Small intestine (tissue), 7 donors: ENCODE measurements around the gene SPTBN4. TPM values are rescaled to one million over a fixed set of nuclear protein-coding genes. Genes with fewer than 3 reads are reported as not detected.
A peak's percentile ranks its signal among the peaks of the same experiment; 100 is the strongest.
"Not testable (repeated sequence)": the region's sequence is repeated elsewhere in the genome, so short reads cannot be mapped to it uniquely, and the experiment has no call there.

Source experiments
- DNase-seq, 2 donors: peaks; one replicate each; pipeline versions ENCODE4 v3.0.0 to v3.0.0-alpha.2; 2013
- FAIRE-seq: peaks from 2 replicates; lab custom pipeline; 2012; peaks lifted over from hg19 to GRCh38; lab: Jason Lieb, UNC
- H3K27ac ChIP-seq, 3 donors: one replicate each; pipeline ENCODE4 v1.5.1; 2013; ENCODE audit warnings: low read length in 2 of 3, mild to moderate bottlenecking in 2 of 3, control low read depth in 1 of 3, inconsistent platforms in 1 of 3, low read depth in 1 of 3, moderate library complexity in 1 of 3
- H3K27me3 ChIP-seq, 3 donors: one replicate each; pipeline ENCODE4 v1.6.1; 2013; ENCODE audit warnings: low read length in 3 of 3, inconsistent platforms in 1 of 3; ENCODE audit not compliant: control insufficient read depth in 3 of 3, insufficient read depth in 3 of 3
- H3K36me3 ChIP-seq, 3 donors: one replicate each; pipeline ENCODE4 v1.6.1; 2013; ENCODE audit warnings: low read length in 3 of 3, inconsistent platforms in 1 of 3, low read depth in 1 of 3, mild to moderate bottlenecking in 1 of 3, moderate library complexity in 1 of 3; ENCODE audit not compliant: control insufficient read depth in 3 of 3, insufficient read depth in 2 of 3
- H3K4me1 ChIP-seq, 3 donors: one replicate each; pipeline ENCODE4 v1.6.1; 2013; ENCODE audit warnings: low read length in 2 of 3, inconsistent platforms in 1 of 3, low read depth in 1 of 3, mild to moderate bottlenecking in 1 of 3, moderate library complexity in 1 of 3; ENCODE audit not compliant: control insufficient read depth in 3 of 3, insufficient read depth in 2 of 3
- H3K4me3 ChIP-seq, 3 donors: one replicate each; pipeline ENCODE4 v1.5.1; 2013; ENCODE audit warnings: low read length in 3 of 3, control low read depth in 1 of 3, inconsistent platforms in 1 of 3, low read depth in 1 of 3, mild to moderate bottlenecking in 1 of 3, moderate library complexity in 1 of 3
- H3K9me3 ChIP-seq, 2 donors: one replicate each; pipeline ENCODE4 v1.6.1; 2013; ENCODE audit warnings: low read depth in 1 of 2, low read length in 1 of 2; ENCODE audit not compliant: control insufficient read depth in 2 of 2, insufficient read depth in 1 of 2
- WGBS, 3 donors: extraction: QIAGEN DNeasy Blood & Tissue Kit; methylation state at CpG; one replicate each; pipeline ENCODE4 v1.1.7; 2013; 5-methylcytosine and 5-hydroxymethylcytosine counted together
- polyA plus RNA-seq, 4 donors: library from polyadenylated mRNA; stranded (reverse) in 3 of 4; unstranded in 1 of 4; fragments of 200-250 nt in 3 of 4; fragments of 120-200 nt in 1 of 4; gene quantifications; one replicate each; pipeline versions ENCODE4 v1.2.1 to v1.2.3, GENCODE V29; 2013
- donor health status: healthy with polysubstance abuse.
- donor health status: control.
- donor health status: control.
- donor health status: Bipolar disorder and iron deficiency.
- donor health status: healthy.

Gene SPTBN4
- polyA plus RNA-seq, 4 donors, result 1.1 to 2.0 (median 1.8) TPM; not detected in 1

DNA sequence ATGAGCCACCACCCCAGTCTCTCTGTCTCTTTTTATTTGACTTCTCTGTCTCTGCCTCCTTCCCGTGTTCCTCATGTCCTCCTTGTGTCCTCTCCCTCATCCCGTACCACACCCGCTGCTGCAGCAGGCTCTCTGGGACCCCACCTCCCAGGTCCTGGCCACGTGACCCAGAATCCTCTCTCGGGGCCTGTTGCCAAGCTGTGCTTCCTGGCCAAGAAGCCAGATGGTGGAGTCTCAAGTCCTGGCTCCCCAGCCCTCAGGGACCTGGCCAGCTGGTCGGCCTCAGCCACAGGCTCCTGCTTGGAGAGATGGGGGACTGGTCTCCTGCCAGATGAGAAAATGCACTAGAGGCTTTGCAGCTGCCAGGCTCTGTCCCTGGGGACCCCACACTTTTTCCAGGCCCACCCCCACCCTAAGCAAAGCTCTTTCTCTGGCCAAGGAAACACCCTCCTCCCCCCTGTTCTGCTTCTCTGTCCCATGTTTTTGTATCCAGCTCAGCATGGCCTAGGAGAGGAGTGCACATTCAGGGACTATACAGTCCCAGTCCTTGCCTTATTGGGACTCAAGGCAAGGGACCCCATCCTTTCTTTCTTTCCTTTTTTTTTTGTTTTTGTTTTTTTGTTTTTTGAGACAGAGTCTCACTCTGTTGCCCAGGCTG is 75.5 kb downstream of the SPTBN4 start:
- peak in 1 of 2 donors; percentile 47 for DNase-seq

DNA sequence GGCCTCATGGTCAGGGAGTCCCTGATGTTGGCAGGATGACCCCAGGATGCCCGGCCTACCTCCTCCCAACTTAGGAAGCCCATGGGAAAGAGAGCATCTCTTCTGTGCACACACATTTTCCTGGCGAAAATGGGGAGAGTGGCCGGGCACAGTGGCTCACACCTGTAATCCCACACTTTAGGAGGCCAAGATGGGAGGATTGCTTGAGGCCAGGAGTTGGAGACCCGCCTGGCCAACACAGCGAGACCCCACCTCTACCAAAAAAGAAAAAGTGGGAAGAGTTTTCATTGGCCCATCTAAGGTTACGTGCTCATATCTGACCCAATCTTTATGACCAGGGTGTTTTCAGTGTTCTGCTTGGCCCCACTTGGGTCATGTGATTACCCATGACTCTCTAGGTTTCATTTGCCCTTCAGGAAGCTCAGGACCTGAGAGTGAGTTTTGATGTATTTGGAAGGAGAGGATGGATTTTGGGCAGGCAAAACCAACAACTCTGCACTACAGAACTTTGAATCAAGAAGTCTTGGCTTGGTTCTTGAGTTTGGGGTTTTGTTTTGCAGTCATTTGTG is 76.3 kb downstream of the SPTBN4 start:
- H3K4me1 ChIP-seq, result no peaks in the 10 kb centered on the region
- WGBS, 3 donors, result 83 to 90% (median 88%) methylated on average over 6 of the region's 6 CpGs
- peaks cover 0 to 7% of the 10 kb centered on the region in 2 donors for H3K9me3 ChIP-seq
- DNase-seq, result no peak
- no peak overlapping the region for H3K27ac ChIP-seq
- peaks cover 0 to 3% (median 3%) of the 10 kb centered on the region in 3 donors for H3K27me3 ChIP-seq
- no peak overlapping the region for H3K4me3 ChIP-seq
- FAIRE-seq, result no peak
- no peaks in the 10 kb centered on the region for H3K36me3 ChIP-seq

More for the DNA sequence above, 75.5 kb downstream of the SPTBN4 start:
- Histone ChIP-seq H3K4me3 (no peak overlapping the region), H3K9me3 (peaks cover 0 to 7% of the 10 kb centered on the region in 2 donors), H3K27ac (no peak overlapping the region), H3K27me3 (peaks cover 0 to 4% (median 3%) of the 10 kb centered on the region in 3 donors), H3K36me3 (no peaks in the 10 kb centered on the region), H3K4me1 (no peaks in the 10 kb centered on the region)
- FAIRE-seq, result no peak
- 22 to 40% (median 37%) methylated on average over 6 of the region's 6 CpGs for WGBS, 3 donors

GRCh38 chr19:40546153-40546841 is 79.5 kb downstream of the SPTBN4 start:
- not testable (repeated sequence) for FAIRE-seq, H3K4me1 ChIP-seq, DNase-seq, H3K4me3 ChIP-seq, H3K27ac ChIP-seq, H3K9me3 ChIP-seq, H3K36me3 ChIP-seq
- peaks cover 0 to 13% (median 3%) of the 10 kb centered on the region in 3 donors for H3K27me3 ChIP-seq
- WGBS, 3 donors, result 82 to 88% (median 83%) methylated on average over 3 of the region's 3 CpGs

GRCh38 chr19:40547190-40547589 is 80.4 kb downstream of the SPTBN4 start:
- H3K9me3 ChIP-seq, H3K36me3 ChIP-seq, H3K4me3 ChIP-seq, H3K27ac ChIP-seq, FAIRE-seq, DNase-seq, H3K4me1 ChIP-seq: not testable (repeated sequence)
- H3K27me3 ChIP-seq, result peaks cover 0 to 13% (median 3%) of the 10 kb centered on the region in 3 donors
- WGBS, 3 donors, result 81 to 90% (median 88%) methylated on average over 4 of the region's 4 CpGs

- H3K9me3 ChIP-seq, result peaks cover 0 to 7% of the 10 kb centered on the region in 2 donors
- H3K4me1 ChIP-seq, result peaks cover 0 to 4% (median 0%) of the 10 kb centered on the region in 3 donors
- FAIRE-seq (no peak), DNase-seq (no peak)
- no peak overlapping the region for H3K4me3 ChIP-seq
- H3K27me3 ChIP-seq, result peaks cover 0 to 15% (median 3%) of the 10 kb centered on the region in 3 donors
- no peak overlapping the region for H3K27ac ChIP-seq
- H3K36me3 ChIP-seq, result no peaks in the 10 kb centered on the region
- 83 to 92% (median 89%) methylated on average over 1 of the region's 1 CpG for WGBS, 3 donors
These were observed 81.0 kb downstream of the SPTBN4 start for GRCh38 chr19:40547836-40548235.

DNA sequence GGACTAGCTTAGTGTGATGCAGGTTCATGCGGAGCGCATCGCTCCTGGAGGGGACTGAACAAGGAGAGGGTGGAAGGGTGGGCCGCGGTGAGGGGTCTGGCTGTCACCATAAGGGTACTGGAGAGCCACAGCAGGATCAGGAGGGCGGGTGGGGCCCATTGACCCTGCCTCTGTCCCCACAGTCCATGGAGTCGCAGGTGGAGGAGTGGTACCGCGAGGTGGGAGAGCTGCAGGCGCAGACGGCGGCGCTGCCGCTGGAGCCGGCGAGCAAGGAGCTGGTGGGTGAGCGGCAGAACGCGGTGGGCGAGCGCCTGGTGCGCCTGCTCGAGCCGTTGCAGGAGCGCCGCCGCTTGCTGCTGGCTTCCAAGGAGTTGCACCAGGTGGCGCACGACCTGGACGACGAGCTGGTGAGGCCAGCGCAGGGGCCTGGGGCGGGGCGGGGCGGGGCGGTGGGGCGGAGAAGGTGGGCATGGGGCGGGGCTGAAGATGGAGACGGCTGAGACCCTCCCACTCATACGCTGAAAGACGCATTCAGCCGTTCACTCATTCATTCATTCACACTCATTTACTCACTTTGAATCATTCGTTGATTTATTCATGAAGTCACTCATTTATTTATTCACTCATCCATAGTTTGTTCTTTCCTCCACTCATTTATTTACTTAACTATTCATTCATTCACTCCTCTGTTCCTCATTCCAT is 82.4 kb downstream of the SPTBN4 start:
- 6 to 11% (median 9%) methylated on average over 23 to 43 of the region's 43 CpGs for WGBS, 3 donors
- peaks cover 0 to 7% of the 10 kb centered on the region in 2 donors for H3K9me3 ChIP-seq
- no peak overlapping the region for H3K4me3 ChIP-seq
- H3K27ac ChIP-seq, result no peak overlapping the region
- peaks cover 0 to 4% (median 0%) of the 10 kb centered on the region in 3 donors for H3K4me1 ChIP-seq
- DNase-seq (peak; percentile 37 to 71), FAIRE-seq (no peak)
- H3K27me3 ChIP-seq, result peaks cover 4 to 23% (median 10%) of the 10 kb centered on the region in 3 donors
- no peaks in the 10 kb centered on the region for H3K36me3 ChIP-seq

DNA sequence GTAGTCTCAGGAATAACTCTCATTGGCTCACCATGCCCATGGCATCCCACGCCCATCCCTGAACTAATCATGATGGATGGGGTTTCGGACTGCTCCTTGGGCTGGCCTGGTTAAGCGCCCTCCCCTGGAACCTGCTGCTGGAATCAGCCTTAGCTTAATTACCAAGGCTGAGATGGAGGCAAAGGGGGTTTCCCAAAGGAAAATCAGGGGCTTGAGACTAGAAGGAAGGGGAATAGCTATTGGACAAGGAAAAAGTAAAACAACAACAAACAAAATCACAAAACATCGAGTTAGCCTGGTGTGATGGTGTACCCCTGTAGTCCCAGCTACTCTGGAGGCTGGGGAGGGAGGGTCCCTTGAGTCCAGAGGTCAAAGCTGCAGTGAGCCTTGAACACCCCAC is 84.2 kb downstream of the SPTBN4 start:
- no peak for FAIRE-seq
- peaks cover 0 to 4% of the 10 kb centered on the region in 2 donors for H3K9me3 ChIP-seq
- DNase-seq, result no peak
- no peak overlapping the region for H3K27ac ChIP-seq
- H3K4me3 ChIP-seq, result no peak overlapping the region
- WGBS, 3 donors, result 80 to 93% (median 86%) methylated on average over 4 of the region's 4 CpGs
- peaks cover 7 to 39% (median 18%) of the 10 kb centered on the region in 3 donors for H3K27me3 ChIP-seq
- H3K4me1 ChIP-seq, result peaks cover 0 to 4% (median 0%) of the 10 kb centered on the region in 3 donors
- H3K36me3 ChIP-seq, result no peaks in the 10 kb centered on the region

DNA sequence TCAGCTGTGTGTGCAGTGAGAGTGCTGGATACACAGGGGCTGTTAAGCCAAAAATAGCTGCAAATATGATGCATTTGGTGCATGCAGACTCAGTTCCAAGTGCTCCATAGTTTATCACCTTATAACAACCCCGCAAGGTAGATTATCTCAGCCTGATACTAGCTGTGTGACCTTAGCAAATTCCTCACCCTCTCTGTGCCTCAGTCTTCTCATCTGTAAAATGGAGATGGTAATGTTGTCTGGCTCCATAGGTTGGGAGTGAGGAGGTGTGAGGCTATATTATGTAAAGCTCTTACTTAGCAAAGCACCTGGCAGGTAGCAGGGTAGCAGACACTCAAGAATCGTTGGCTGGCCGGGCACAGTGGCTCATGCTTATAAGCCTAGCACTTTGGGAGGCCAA is 86.0 kb downstream of the SPTBN4 start:
- Histone ChIP-seq H3K9me3 (no peaks in the 10 kb centered on the region), H3K27me3 (peaks cover 7 to 41% (median 16%) of the 10 kb centered on the region in 3 donors), H3K36me3 (no peaks in the 10 kb centered on the region), H3K27ac (no peak overlapping the region), H3K4me3 (no peak overlapping the region), H3K4me1 (peaks cover 0 to 4% (median 0%) of the 10 kb centered on the region in 3 donors)
- WGBS, 3 donors, result 88 to 92% (median 91%) methylated on average over 3 of the region's 3 CpGs
- DNase-seq, result no peak
- FAIRE-seq, result no peak
